Left lung (tissue), 10 donors: ENCODE data around the gene NUP210L. TPM values are rescaled to one million over a fixed set of nuclear protein-coding genes. Genes with fewer than 3 reads are reported as not detected.
A peak's percentile ranks its signal among the peaks of the same experiment; 100 is the strongest.

Source experiments
- ATAC-seq: fragments of 200-7000 bp; cut with Tn5 transposase; one replicate; pipeline ENCODE4 v1.9.1; 2020; ENCODE audit warnings: moderate library complexity
- DNase-seq, 4 donors: peaks; one replicate each; pipeline ENCODE4 v3.0.0-alpha.2; 2013 to 2020
- H3K27ac ChIP-seq, 2 donors: fragments of 200-600 bp; sonication (generic) in 1 of 2; one replicate each; pipeline versions ENCODE4 v1.5.0 to v1.8.0; 2020 to 2021
- H3K27me3 ChIP-seq, 2 donors: fragments of 200-600 bp; sonication (generic) in 1 of 2; one replicate each; pipeline versions ENCODE4 v1.5.0 to v1.8.0; 2020 to 2021
- H3K36me3 ChIP-seq, 2 donors: fragments of 200-600 bp; sonication (generic) in 1 of 2; one replicate each; pipeline versions ENCODE4 v1.5.0 to v1.8.0; 2020 to 2021
- H3K4me1 ChIP-seq, 2 donors: fragments of 200-600 bp; one replicate each; pipeline ENCODE4 v1.8.0; 2021
- H3K4me3 ChIP-seq, 2 donors: fragments of 200-600 bp; sonication (generic) in 1 of 2; one replicate each; pipeline versions ENCODE4 v1.5.0 to v1.8.0; 2020 to 2021; ENCODE audit warnings: mild to moderate bottlenecking in 1 of 2
- H3K9me3 ChIP-seq, 2 donors: fragments of 200-600 bp; sonication (generic) in 1 of 2; one replicate each; pipeline versions ENCODE4 v1.5.0 to v1.8.0; 2020 to 2021
- intact Hi-C, 2 donors: fragments of 100-400 bp; cut with DNase I; formaldehyde crosslinking; loops; one replicate each; pipeline versions ENCODE4 v1.11.2 to v1.14.2; 2022
- polyA plus RNA-seq, 6 donors: library from polyadenylated mRNA; unstranded; fragments of 120-200 nt; gene quantifications; one replicate each; pipeline ENCODE4 v1.2.1, GENCODE V29; 2013; ENCODE audit not compliant: insufficient read length in 6 of 6
- total RNA-seq, 2 donors: library from RNA; stranded (reverse); fragmentation: NEBNext Ultra II Directional; extraction: Animal tissue kit (Norgen Biotek cat#: 25700); gene quantifications; one replicate each; pipeline ENCODE4 v1.2.1, GENCODE V29; 2021
- TF ChIP-seq, protein P1 (sequence below), 2 donors: fragments of 200-600 bp; sonication (generic) in 1 of 2; IDR thresholded peaks; one replicate each; pipeline versions ENCODE4 v1.5.0 to v1.8.0; 2021; ENCODE audit warnings: antibody characterized with exemption in 2 of 2
- donor health status: DM: no; HTN: yes; CAD: no.
- donor health status: DM: no; HTN: no; CAD: no.

Gene NUP210L
- total and polyA plus RNA-seq, 8 donors, result 0.09 to 0.27 (median 0.18) TPM

DNA sequence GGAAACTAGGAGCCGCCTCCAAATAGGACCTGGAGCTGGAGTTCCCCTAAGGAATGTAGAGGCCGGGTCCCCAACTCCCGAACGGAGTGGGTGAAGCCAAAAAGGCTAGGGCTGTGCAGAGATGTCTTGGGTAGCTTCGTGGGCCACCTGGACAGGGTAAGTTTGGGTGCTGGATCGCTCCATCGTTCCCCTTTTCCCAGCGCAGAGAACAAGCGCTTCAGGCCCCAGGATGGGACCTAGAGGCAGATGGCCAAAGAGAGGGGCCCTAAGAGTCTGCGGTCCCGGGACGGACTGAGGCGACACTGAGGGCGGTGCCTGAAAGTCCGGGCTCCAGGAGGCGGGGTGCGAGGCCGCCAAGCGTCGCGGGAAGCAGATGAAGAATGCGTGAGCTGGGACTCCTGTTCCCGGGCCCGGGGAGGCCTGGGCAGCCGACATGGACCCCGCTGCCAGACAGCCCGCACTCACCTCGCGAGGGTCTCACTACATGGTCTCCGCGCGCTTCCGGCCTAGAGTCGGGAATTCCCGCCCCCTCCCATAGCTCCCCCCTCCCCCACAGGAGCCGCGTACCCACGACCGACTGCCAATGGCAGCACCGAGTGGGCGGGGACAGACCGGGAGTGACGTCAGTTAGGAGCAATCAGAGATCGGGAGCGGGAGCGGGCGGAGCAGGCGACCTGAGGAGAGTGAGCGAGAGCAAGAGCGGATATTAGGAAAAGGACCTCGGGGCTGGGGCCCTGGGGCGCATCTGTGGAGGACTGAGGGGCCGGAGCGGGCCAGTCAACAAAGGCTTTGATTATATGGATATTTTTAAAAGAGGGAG is 191.6 kb downstream of the NUP210L start, which contains the start of gene SLC39A1:
TSS of gene SLC39A1 (minus strand) at position 508 of the 820 bp plus-strand sequence. CDS start 822 bp downstream, outside the sequence.
- Histone ChIP-seq H3K27me3 (no peaks in the 10 kb centered on the region), H3K27ac (peak within 1 kb of the TSS; percentile 97 to 98), H3K36me3 (peaks cover 0 to 25% of the 10 kb centered on the region in 2 donors), H3K4me1 (peaks cover 17 to 84% of the 10 kb centered on the region in 2 donors), H3K4me3 (peak within 1 kb of the TSS; percentile 69 to 89), H3K9me3 (no peaks in the 10 kb centered on the region)
- peak; percentile 96 to 99 (median 98) for DNase-seq
- intact Hi-C loops, result no loop called here
- TF ChIP-seq, protein P1, sequence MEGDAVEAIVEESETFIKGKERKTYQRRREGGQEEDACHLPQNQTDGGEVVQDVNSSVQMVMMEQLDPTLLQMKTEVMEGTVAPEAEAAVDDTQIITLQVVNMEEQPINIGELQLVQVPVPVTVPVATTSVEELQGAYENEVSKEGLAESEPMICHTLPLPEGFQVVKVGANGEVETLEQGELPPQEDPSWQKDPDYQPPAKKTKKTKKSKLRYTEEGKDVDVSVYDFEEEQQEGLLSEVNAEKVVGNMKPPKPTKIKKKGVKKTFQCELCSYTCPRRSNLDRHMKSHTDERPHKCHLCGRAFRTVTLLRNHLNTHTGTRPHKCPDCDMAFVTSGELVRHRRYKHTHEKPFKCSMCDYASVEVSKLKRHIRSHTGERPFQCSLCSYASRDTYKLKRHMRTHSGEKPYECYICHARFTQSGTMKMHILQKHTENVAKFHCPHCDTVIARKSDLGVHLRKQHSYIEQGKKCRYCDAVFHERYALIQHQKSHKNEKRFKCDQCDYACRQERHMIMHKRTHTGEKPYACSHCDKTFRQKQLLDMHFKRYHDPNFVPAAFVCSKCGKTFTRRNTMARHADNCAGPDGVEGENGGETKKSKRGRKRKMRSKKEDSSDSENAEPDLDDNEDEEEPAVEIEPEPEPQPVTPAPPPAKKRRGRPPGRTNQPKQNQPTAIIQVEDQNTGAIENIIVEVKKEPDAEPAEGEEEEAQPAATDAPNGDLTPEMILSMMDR (IDR thresholded peaks at IDR 0.05), result no peak
- peak; percentile 80 for ATAC-seq

DNA sequence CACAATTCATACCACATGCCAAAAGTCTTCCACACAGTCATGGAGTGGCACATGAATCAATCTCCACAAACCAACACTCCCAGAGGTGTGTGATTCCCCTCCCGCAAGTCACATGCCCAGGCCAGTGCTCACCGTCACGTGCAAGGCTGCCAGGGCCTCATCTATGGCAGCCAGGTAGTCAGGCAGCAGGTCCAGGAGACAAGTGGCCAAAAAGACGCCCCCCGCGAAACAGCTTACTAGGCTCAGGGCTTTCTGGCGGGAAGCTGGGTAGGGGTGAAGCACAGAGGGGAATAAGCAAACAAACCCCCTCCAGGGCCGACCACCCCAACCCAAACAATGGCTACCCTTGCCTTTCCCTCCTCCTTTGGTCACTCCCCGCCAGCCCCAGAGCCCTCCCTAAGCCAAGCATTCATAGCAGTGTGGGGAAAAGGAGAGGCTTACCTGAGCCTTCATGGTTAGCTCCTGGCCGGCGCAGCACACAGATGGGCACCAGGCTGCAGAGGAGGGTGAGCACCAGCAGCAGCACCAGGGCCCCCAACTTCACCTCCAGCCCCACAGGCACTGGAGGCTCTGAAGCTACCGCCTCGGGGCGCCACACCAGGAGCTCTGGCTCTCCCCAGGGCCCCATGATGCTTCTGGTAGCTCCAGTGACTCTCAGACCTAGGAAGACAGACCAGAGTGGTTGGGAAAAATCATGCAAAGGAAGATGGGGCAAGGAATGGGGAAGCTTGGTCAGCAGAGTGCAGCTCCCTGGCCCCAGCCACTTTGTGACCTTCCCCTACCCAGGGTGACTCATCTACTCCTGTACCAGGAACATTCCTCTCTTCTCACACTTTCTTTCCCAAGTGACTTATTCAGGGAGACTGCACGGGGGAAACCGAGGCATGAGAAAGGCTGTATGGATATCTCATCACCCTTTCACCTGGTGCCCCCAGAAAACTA is 192.5 kb downstream of the NUP210L start:
- Histone ChIP-seq H3K27ac (peak overlapping the region; percentile 97 to 98), H3K9me3 (no peaks in the 10 kb centered on the region), H3K27me3 (no peaks in the 10 kb centered on the region), H3K4me1 (peaks cover 18 to 80% of the 10 kb centered on the region in 2 donors), H3K36me3 (peaks cover 0 to 25% of the 10 kb centered on the region in 2 donors), H3K4me3 (peak overlapping the region; percentile 69 to 89)
- ATAC-seq (peak; percentile 20), DNase-seq (peak in 1 of 4 donors; percentile 79)
- TF ChIP-seq, protein P1 (IDR thresholded peaks at IDR 0.05), result no peak
- intact Hi-C loops, result no loop called here

- Histone ChIP-seq H3K27me3 (no peaks in the 10 kb centered on the region), H3K36me3 (peaks cover 0 to 25% of the 10 kb centered on the region in 2 donors), H3K9me3 (no peaks in the 10 kb centered on the region), H3K27ac (peak overlapping the region; percentile 44 to 97), H3K4me3 (peak overlapping the region in 1 of 2 donors; percentile 89), H3K4me1 (peaks cover 27 to 85% of the 10 kb centered on the region in 2 donors)
- no peak for ATAC-seq
- no peak for DNase-seq
- intact Hi-C loops, result no loop called here
- TF ChIP-seq, protein P1 (IDR thresholded peaks at IDR 0.05), result no peak
Observed at GRCh38 chr1:153961421-153961820, 193.5 kb downstream of the NUP210L start.

- intact Hi-C loops, result no loop called here
- H3K27me3 ChIP-seq, result no peaks in the 10 kb centered on the region
- DNase-seq (no peak), ATAC-seq (no peak)
- peaks cover 28 to 83% of the 10 kb centered on the region in 2 donors for H3K4me1 ChIP-seq
- peak overlapping the region in 1 of 2 donors; percentile 97 for H3K27ac ChIP-seq
- peaks cover 0 to 25% of the 10 kb centered on the region in 2 donors for H3K36me3 ChIP-seq
- TF ChIP-seq, protein P1 (IDR thresholded peaks at IDR 0.05), result no peak
- no peak overlapping the region for H3K4me3 ChIP-seq
- no peaks in the 10 kb centered on the region for H3K9me3 ChIP-seq
Observed at GRCh38 chr1:153960206-153960605, 194.7 kb downstream of the NUP210L start.
